Upper lobe of left lung (tissue), 6 donors: Measurements from ENCODE around the gene ZFAND4. TPM values are rescaled to one million over a fixed set of nuclear protein-coding genes. Genes with fewer than 3 reads are reported as not detected.
A peak's percentile ranks its signal among the peaks of the same experiment; 100 is the strongest.

ENCODE experiments used
- ATAC-seq, 2 donors: fragments of 200-7000 bp; cut with Tn5 transposase; one replicate each; pipeline ENCODE4 v1.9.1; 2022; ENCODE audit warnings: mild to moderate bottlenecking in 2 of 2, moderate library complexity in 2 of 2; ENCODE audit not compliant: low FRiP score in 2 of 2
- DNase-seq, 2 donors: peaks; one replicate each; pipeline ENCODE4 v3.0.0-alpha.2; 2019 to 2020
- H3K27ac ChIP-seq, 4 donors: fragments of 200-600 bp; sonication (generic); one replicate each; pipeline ENCODE4 v1.5.1; 2016 to 2019
- H3K27me3 ChIP-seq, 4 donors: fragments of 200-600 bp; sonication (generic); one replicate each; pipeline ENCODE4 v1.5.1; 2017 to 2019
- H3K36me3 ChIP-seq, 4 donors: fragments of 200-600 bp; sonication (generic); one replicate each; pipeline ENCODE4 v1.5.1; 2016 to 2019
- H3K4me1 ChIP-seq, 4 donors: fragments of 200-600 bp; sonication (generic); one replicate each; pipeline ENCODE4 v1.5.1; 2018 to 2019
- H3K4me3 ChIP-seq, 4 donors: fragments of 200-600 bp; sonication (generic); one replicate each; pipeline ENCODE4 v1.5.1; 2017 to 2019; ENCODE audit warnings: mild to moderate bottlenecking in 2 of 4, moderate library complexity in 1 of 4
- H3K9me3 ChIP-seq, 4 donors: fragments of 200-600 bp; sonication (generic); one replicate each; pipeline ENCODE4 v1.5.1; 2018 to 2019
- CTCF ChIP-seq, 6 experiments: fragments of 450-650 bp in 4 of 6; fragments of 200-600 bp in 2 of 6; sonication (generic) in 2 of 6; IDR thresholded peaks; one replicate each; pipeline ENCODE4 v1.5.1; 2016 to 2019; ENCODE audit warnings: antibody characterized with exemption in 6 of 6
- EP300 ChIP-seq, 4 donors: sonication (generic); formaldehyde crosslinking; IDR thresholded peaks; one replicate each; pipeline ENCODE4 v1.5.1; 2017; ENCODE audit warnings: antibody characterized with exemption in 4 of 4, control low read depth in 2 of 4
- POLR2A ChIP-seq, 4 donors: fragments of 450-650 bp; IDR thresholded peaks; one replicate each; pipeline ENCODE4 v1.5.1; 2016 to 2017; ENCODE audit warnings: antibody characterized with exemption in 4 of 4, mild to moderate bottlenecking in 2 of 4
- POLR2AphosphoS5 ChIP-seq, 2 donors: sonication (generic); formaldehyde crosslinking; IDR thresholded peaks; one replicate each; pipeline ENCODE4 v1.5.1; 2017; ENCODE audit warnings: antibody characterized with exemption in 2 of 2
- WGBS, 2 donors: methylation state at CpG; one replicate each; pipeline ENCODE4 v1.1.5; 2017 to 2018; 5-methylcytosine and 5-hydroxymethylcytosine counted together
- total RNA-seq, 6 donors: library from RNA; depleted of rRNA in 4 of 6; stranded (reverse); fragments of >200 nt in 4 of 6; gene quantifications; one replicate each; pipeline versions ENCODE4 v1.1.0 to v1.2.1, GENCODE V29; 2016 to 2021
- donor health status: DM: no; HTN: no; CAD: no; lungs with moderate emphysema.
- donor health status: DM: no; HTN: yes; CAD: no; lungs with severe emphysema.

Gene ZFAND4
- total RNA-seq, 6 donors from 2014 or later, result 13.9 to 38.8 (median 18.7) TPM

- ATAC-seq (peak; percentile 97 to 100), DNase-seq (peak; percentile 95 to 99)
- H3K4me1 ChIP-seq, result peaks cover 11 to 32% (median 19%) of the 10 kb centered on the region in 4 donors
- H3K36me3 ChIP-seq, result peaks cover 0 to 6% (median 0%) of the 10 kb centered on the region in 4 donors
- TF ChIP-seq CTCF (IDR thresholded peaks at IDR 0.05) (peak in 4 of 6 experiments; percentile 19 to 53 (median 38)), EP300 (IDR thresholded peaks at IDR 0.05) (peak in 2 of 4 donors; percentile 45 to 90), POLR2A (IDR thresholded peaks at IDR 0.05) (peak in 3 of 4 donors; percentile 44 to 87 (median 59)), POLR2AphosphoS5 (IDR thresholded peaks at IDR 0.05) (peak; percentile 94 to 95)
- 1% methylated on average over 25 to 55 of the region's 88 CpGs for WGBS, 2 donors
- no peaks in the 10 kb centered on the region for H3K27me3 ChIP-seq
- peak overlapping the region; percentile 62 to 99 (median 82) for H3K4me3 ChIP-seq
- H3K9me3 ChIP-seq, result no peaks in the 10 kb centered on the region
- H3K27ac ChIP-seq, result peak overlapping the region; percentile 67 to 92 (median 75)
These were observed 78.1 kb downstream of the ZFAND4 start for GRCh38 chr10:45594276-45595157.

- no peak for ATAC-seq
- Histone ChIP-seq H3K27ac (peak overlapping the region in 3 of 4 donors; percentile 74 to 92 (median 76)), H3K36me3 (peaks cover 0 to 6% (median 0%) of the 10 kb centered on the region in 4 donors), H3K9me3 (no peaks in the 10 kb centered on the region), H3K4me3 (peak overlapping the region; percentile 62 to 99 (median 82)), H3K27me3 (no peaks in the 10 kb centered on the region), H3K4me1 (peaks cover 11 to 32% (median 19%) of the 10 kb centered on the region in 4 donors)
- DNase-seq, result no peak
- TF ChIP-seq POLR2AphosphoS5 (IDR thresholded peaks at IDR 0.05), result no peak
- WGBS, 2 donors, result 14% methylated on average over 6 of the region's 6 CpGs
These were observed 78.7 kb downstream of the ZFAND4 start for GRCh38 chr10:45593938-45594275.

GRCh38 chr10:45592926-45593325 is 79.6 kb downstream of the ZFAND4 start:
- peaks cover 11 to 32% (median 19%) of the 10 kb centered on the region in 4 donors for H3K4me1 ChIP-seq
- peaks cover 0 to 6% (median 0%) of the 10 kb centered on the region in 4 donors for H3K36me3 ChIP-seq
- no peaks in the 10 kb centered on the region for H3K9me3 ChIP-seq
- DNase-seq (no peak), ATAC-seq (no peak)
- H3K4me3 ChIP-seq, result peak overlapping the region in 2 of 4 donors; percentile 78 to 85
- no peak overlapping the region for H3K27ac ChIP-seq
- TF ChIP-seq EP300 (IDR thresholded peaks at IDR 0.05) (no peak), POLR2AphosphoS5 (IDR thresholded peaks at IDR 0.05) (no peak), CTCF (IDR thresholded peaks at IDR 0.05) (no peak), POLR2A (IDR thresholded peaks at IDR 0.05) (no peak)
- H3K27me3 ChIP-seq, result no peaks in the 10 kb centered on the region

- H3K4me1 ChIP-seq, result peaks cover 11 to 32% (median 19%) of the 10 kb centered on the region in 4 donors
- WGBS, 2 donors, result 52 to 63% methylated on average over 4 of the region's 4 CpGs
- H3K27me3 ChIP-seq, result no peaks in the 10 kb centered on the region
- H3K36me3 ChIP-seq, result peaks cover 0 to 6% (median 0%) of the 10 kb centered on the region in 4 donors
- H3K27ac ChIP-seq, result no peak overlapping the region
- TF ChIP-seq CTCF (IDR thresholded peaks at IDR 0.05) (no peak), POLR2A (IDR thresholded peaks at IDR 0.05) (no peak), EP300 (IDR thresholded peaks at IDR 0.05) (no peak), POLR2AphosphoS5 (IDR thresholded peaks at IDR 0.05) (no peak)
- H3K9me3 ChIP-seq, result no peaks in the 10 kb centered on the region
- no peak for ATAC-seq
- no peak for DNase-seq
- H3K4me3 ChIP-seq, result no peak overlapping the region
These were observed 80.1 kb downstream of the ZFAND4 start for GRCh38 chr10:45592432-45592831.

- H3K27me3 ChIP-seq, result no peaks in the 10 kb centered on the region
- 96 to 97% methylated on average over 2 of the region's 2 CpGs for WGBS, 2 donors
- ATAC-seq, result no peak
- peaks cover 0 to 6% (median 0%) of the 10 kb centered on the region in 4 donors for H3K36me3 ChIP-seq
- H3K27ac ChIP-seq, result no peak overlapping the region
- no peak for DNase-seq
- H3K9me3 ChIP-seq, result no peaks in the 10 kb centered on the region
- no peak overlapping the region for H3K4me3 ChIP-seq
- no peak for TF ChIP-seq POLR2A (IDR thresholded peaks at IDR 0.05)
- TF ChIP-seq EP300 (IDR thresholded peaks at IDR 0.05), result no peak
- TF ChIP-seq CTCF (IDR thresholded peaks at IDR 0.05), result no peak
- TF ChIP-seq POLR2AphosphoS5 (IDR thresholded peaks at IDR 0.05), result no peak
- H3K4me1 ChIP-seq, result peaks cover 11 to 32% (median 19%) of the 10 kb centered on the region in 4 donors
These were observed 81.3 kb downstream of the ZFAND4 start for GRCh38 chr10:45591280-45591679.
